ENCODE data around the gene ZCCHC24. TPM values are rescaled to one million over a fixed set of nuclear protein-coding genes. Genes with fewer than 3 reads are reported as not detected.

The ZCCHC24 gene
- total RNA-seq, 2 experiments from 2014 or later, result 0.98 to 2.2 TPM

GRCh38 chr10:79417266-79417665, 28.2 kb downstream of the ZCCHC24 start:
- Histone ChIP-seq H3K36me3 (ENCODE audit: insufficient read depth, low read length) (no peaks in the 10 kb centered on the region), H3K27ac (ENCODE audit: low read depth, low read length, poor library complexity, severe bottlenecking) (no peak overlapping the region), H3K4me1 (ENCODE audit: insufficient read depth, low read length, poor library complexity, severe bottlenecking) (peaks cover 6% of the 10 kb centered on the region), H3K9me3 (ENCODE audit: low read length) (no peaks in the 10 kb centered on the region), H3K4me2 (ENCODE audit: low read length) (no peak overlapping the region), H3K4me3 (ENCODE audit: low read depth, low read length, poor library complexity, severe bottlenecking) (no peak overlapping the region), H3K79me2 (ENCODE audit: insufficient read depth, low read depth, low read length) (no peaks in the 10 kb centered on the region), H2AFZ (ENCODE audit: low read length) (no peak overlapping the region), H4K20me1 (ENCODE audit: insufficient read depth, low read length) (no peaks in the 10 kb centered on the region), H3K9me2 (ENCODE audit: insufficient read depth, low read length) (no peaks in the 10 kb centered on the region)
- ChIA-PET CTCF (ENCODE audit: unreplicated experiment) (no interaction called here), POLR2A (no interaction called here)
- intact Hi-C loops (cut with micrococcal nuclease; ENCODE audit: unreplicated experiment), result no loop called here
- DNase-seq (ENCODE audit: low spot score), result no peak
- TF ChIP-seq CTCF (conservative IDR thresholded peaks at IDR 0.05; ENCODE audit: low read length) (no peak), EZH2phosphoT487 (IDR thresholded peaks at IDR 0.05; ENCODE audit: borderline replicate concordance, low read depth, low read length) (no peak)
- no TSS peak for BruUV-seq (replicated peaks)

GRCh38 chr10:79416578-79417255, 28.7 kb downstream of the ZCCHC24 start:
- ChIA-PET POLR2A (interaction anchor here (1.5 kb wide), 1 partner anchor 65 kb away, joined by 3 read pairs; no protein-coding TSS in a partner anchor), CTCF (ENCODE audit: unreplicated experiment) (no interaction called here)
- no peak overlapping the region for H3K4me3 ChIP-seq (ENCODE audit: low read depth, low read length, poor library complexity, severe bottlenecking)
- BruUV-seq (replicated peaks), result no TSS peak
- H3K4me1 ChIP-seq (ENCODE audit: insufficient read depth, low read length, poor library complexity, severe bottlenecking), result peaks cover 6% of the 10 kb centered on the region
- H2AFZ ChIP-seq (ENCODE audit: low read length), result no peak overlapping the region
- no peak overlapping the region for H3K4me2 ChIP-seq (ENCODE audit: low read length)
- H3K9me3 ChIP-seq (ENCODE audit: low read length), result no peaks in the 10 kb centered on the region
- H3K79me2 ChIP-seq (ENCODE audit: insufficient read depth, low read depth, low read length), result no peaks in the 10 kb centered on the region
- no peaks in the 10 kb centered on the region for H3K9me2 ChIP-seq (ENCODE audit: insufficient read depth, low read length)
- DNase-seq (ENCODE audit: low spot score), result no peak
- no peak overlapping the region for H3K27ac ChIP-seq (ENCODE audit: low read depth, low read length, poor library complexity, severe bottlenecking)
- H3K36me3 ChIP-seq (ENCODE audit: insufficient read depth, low read length), result no peaks in the 10 kb centered on the region
- H4K20me1 ChIP-seq (ENCODE audit: insufficient read depth, low read length), result no peaks in the 10 kb centered on the region
- intact Hi-C loops (cut with micrococcal nuclease; ENCODE audit: unreplicated experiment), result no loop called here
- TF ChIP-seq CTCF (conservative IDR thresholded peaks at IDR 0.05; ENCODE audit: low read length) (no peak), EZH2phosphoT487 (IDR thresholded peaks at IDR 0.05; ENCODE audit: borderline replicate concordance, low read depth, low read length) (no peak)

Measured in OCI-LY7 (cell line).